ENCODE results near the gene ECT2L. TPM values are rescaled to one million over a fixed set of nuclear protein-coding genes. Genes with fewer than 3 reads are reported as not detected.

ECT2L gene
- total and polyA plus RNA-seq, 2 of the 13 experiments (the other 11 are each of a cell fraction or from before 2014, with no cell fraction given): 0.12 TPM; not detected in 1

- no peak for TF ChIP-seq NFAT5 (CRISPR knock-in tag; IDR thresholded peaks at IDR 0.05)
- TF ChIP-seq HNRNPUL1 (IDR thresholded peaks at IDR 0.05; ENCODE audit: low read depth, low read length): no peak
- TF ChIP-seq ZBTB37 (CRISPR knock-in tag; IDR thresholded peaks at IDR 0.05): no peak
- no peak for TF ChIP-seq ZNF768 (CRISPR knock-in tag; IDR thresholded peaks at IDR 0.05)
- TF ChIP-seq ZNF234 (CRISPR knock-in tag; conservative IDR thresholded peaks at IDR 0.05): no peak
- TF ChIP-seq ETV5 (CRISPR knock-in tag; IDR thresholded peaks at IDR 0.05; ENCODE audit: borderline replicate concordance): peak; percentile 42; the same call in 1 of the 2 replicates
- peak; percentile 73; the same call in 1 of the 2 replicates for TF ChIP-seq NCOA2 (CRISPR knock-in tag; IDR thresholded peaks at IDR 0.05)
- no peak for TF ChIP-seq ETS1 (CRISPR knock-in tag; IDR thresholded peaks at IDR 0.05)
- TF ChIP-seq ZNF441 (CRISPR knock-in tag; IDR thresholded peaks at IDR 0.05; ENCODE audit: borderline replicate concordance): no peak
- TF ChIP-seq KLF6 (CRISPR knock-in tag; IDR thresholded peaks at IDR 0.05): no peak
- peak; percentile 97 for TF ChIP-seq TP53 (CRISPR knock-in tag; conservative IDR thresholded peaks at IDR 0.05)
- TF ChIP-seq CCDC6 (CRISPR knock-in tag; IDR thresholded peaks at IDR 0.05): 0 out of 2 replicates have a peak, but pooled peaks have one; percentile 28
- no peak for TF ChIP-seq ZBTB26 (CRISPR knock-in tag; IDR thresholded peaks at IDR 0.05; ENCODE audit: borderline replicate concordance)
- TF ChIP-seq THAP11 (CRISPR knock-in tag; IDR thresholded peaks at IDR 0.05): no peak; the same call in 1 of the 2 replicates
Observed at GRCh38 chr6:138814179-138814834, 18.4 kb downstream of the ECT2L start (continued).
